GM18907 (cell line): ENCODE results near the gene SART1.

Experiments
- ATAC-seq: cut with Tn5 transposase; IDR thresholded peaks from one replicate; pipeline ENCODE4 v1.9.1; 2021; ENCODE audit warnings: mild to moderate bottlenecking, moderate library complexity; ENCODE audit not compliant: unreplicated experiment

SART1 gene

DNA sequence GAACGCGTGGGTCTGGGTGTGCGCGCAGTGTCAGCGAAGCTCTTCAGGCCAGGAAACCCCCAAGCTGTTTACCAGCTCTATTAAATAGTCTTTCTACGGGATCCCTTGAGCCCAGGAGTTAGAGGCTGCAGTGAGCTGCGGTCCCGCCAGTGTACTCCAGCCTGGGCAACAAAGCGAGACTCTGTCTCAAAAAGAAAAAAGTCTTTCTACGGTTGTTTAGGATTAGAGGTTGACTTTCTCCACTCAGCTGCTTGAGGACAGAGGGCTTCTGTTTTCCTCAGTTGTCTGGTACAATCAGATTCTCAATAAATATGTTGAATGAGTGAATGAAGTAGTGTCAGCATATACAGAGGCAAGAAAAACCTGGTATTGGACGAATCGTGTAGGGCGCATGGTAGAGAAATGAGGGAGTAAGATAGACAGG is 619 bp downstream of the SART1 start:
- ATAC-seq: no peak

GRCh38 chr11:65964906-65965305 is 3.4 kb downstream of the SART1 start:
- no peak for ATAC-seq

GRCh38 chr11:65965986-65966762 is 4.6 kb downstream of the SART1 start:
- ATAC-seq: no peak

- ATAC-seq: no peak
These were observed 5.9 kb downstream of the SART1 start for GRCh38 chr11:65967329-65967934.

DNA sequence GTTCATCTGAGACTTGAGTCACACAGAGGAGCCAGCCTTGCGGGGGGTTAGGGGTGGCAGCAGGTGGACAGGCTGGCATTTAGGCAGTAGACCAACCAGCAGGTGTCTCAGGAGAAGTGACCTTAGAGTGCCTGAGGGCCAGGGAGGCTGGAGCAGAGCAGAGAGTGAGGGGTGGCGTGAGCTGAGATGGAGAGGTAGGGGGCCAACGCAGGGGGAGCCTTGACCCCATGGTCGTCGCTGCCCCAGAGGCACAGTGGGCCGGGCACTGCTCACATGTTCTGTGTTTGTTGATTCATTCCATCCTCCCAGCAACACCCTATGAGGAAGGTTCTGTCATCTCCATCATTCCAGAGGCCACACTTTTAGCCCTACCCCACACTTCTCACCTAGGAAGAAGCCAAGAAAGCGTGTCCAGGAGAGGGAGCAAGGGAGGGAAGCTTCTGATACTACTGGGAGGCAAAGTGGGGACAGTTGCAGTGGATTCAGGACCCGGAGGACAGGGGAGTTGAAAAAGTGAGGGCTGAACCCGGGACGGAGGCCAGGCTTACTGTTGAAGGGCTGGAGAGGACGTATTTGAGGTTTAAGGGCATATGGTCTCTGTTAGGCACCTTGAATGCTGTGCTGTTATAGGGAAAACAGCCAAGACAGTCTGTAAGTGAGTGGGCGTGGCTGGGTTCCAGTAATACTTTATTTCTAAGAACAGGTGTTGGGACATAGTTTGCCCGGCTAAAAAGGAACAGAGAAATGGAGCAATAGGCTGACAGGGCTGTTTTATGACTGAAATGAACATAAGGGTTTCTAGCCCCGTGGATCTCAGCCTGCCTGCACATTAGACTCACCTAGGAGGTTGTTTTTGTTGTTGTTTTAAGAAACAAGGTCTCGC is 7.3 kb downstream of the SART1 start:
- no peak for ATAC-seq

DNA sequence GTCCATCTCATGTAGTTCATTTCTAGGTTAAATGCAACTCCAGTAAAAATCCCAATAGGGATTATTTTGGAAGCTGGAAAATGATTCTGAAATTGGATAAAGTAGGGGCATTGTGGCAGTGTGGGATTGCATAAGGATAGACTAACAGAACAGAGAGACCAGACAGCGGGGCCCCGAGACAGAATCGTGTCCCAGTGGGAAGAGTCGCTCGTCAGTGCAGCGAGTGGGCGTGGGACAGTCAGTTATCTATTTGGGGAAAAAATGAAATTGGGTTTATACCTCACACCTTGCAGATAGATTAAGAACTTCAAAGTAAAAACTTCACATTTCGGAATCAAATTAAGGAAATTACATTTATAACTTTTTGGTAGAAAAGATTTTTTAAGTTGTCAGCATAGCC is 10.6 kb downstream of the SART1 start:
- ATAC-seq: no peak

GRCh38 chr11:65973439-65974110 is 12.0 kb downstream of the SART1 start:
- ATAC-seq: no peak

- no peak for ATAC-seq
These were observed 14.2 kb downstream of the SART1 start for GRCh38 chr11:65975771-65976170.

DNA sequence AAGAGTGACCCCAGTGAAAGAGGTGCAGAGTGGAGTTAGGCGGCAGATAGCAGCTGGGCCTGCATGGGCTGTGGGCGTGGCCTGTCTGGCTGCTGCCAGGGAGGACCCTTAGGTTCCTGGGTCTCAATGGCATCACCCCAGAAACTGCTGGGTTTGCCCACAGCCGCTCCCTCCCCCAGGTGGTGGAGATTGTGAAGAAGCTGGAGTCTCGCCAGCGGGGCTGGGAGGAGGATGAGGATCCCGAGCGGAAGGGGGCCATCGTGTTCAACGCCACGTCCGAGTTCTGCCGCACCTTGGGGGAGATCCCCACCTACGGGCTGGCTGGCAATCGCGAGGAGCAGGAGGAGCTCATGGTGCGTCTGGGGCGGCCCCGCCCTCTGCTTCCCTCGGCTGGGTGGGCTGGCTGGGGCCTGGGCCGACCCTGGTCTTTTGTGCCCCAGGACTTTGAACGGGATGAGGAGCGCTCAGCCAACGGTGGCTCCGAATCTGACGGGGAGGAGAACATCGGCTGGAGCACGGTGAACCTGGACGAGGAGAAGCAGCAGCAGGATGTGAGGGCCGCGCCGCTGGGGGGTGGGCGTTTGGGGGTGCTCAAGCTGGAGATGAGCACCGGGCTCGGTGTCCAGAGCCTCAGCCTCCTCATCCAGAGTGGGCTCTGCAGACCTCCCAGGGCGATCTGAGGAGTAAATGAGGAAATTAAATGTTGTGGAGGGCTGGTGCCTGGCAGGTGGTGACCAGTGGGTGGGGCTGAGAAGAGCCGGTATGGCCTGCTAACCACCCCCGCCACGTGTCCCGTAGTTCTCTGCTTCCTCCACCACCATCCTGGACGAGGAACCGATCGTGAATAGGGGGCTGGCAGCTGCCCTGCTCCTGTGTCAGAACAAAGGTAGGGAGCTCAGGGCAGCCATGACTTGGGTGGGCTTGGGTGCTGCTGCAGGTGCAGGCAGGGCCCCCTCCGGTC is 15.0 kb downstream of the SART1 start:
- ATAC-seq: no peak

DNA sequence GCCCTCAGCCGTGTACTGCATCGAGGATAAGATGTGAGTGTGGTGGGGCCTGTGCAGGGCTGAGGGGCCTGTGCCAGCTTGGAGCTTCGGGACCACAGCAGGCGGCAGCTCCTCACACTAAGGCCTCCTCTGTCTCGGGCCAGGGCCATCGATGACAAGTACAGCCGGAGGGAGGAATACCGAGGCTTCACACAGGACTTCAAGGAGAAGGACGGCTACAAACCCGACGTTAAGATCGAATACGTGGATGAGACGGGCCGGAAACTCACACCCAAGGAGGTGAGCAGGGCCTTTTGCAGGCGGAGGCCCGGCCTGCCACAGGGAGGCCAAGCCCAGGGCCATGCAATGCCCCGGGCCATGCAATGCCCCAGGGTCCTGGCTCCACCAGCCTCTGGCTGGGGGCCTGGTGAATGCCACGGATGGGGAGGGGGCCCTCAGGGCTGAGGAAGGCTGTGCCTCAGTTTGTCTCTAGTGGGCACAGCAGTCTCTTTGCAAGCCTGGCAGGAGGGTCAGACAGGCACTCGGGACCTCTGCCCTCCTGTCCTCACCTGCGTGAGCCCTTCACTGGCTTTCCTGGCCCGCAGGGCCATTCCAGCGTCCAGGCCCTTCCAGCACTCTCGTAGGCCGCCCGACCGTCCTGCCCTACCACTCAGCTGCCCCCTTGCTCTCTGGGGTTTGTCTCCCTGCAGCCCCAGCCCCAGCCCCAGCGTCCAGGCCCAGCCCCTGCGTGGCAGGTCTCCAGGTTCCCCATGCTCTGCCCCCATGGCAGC is 16.3 kb downstream of the SART1 start:
- ATAC-seq: no peak

- ATAC-seq: no peak
These were observed 17.1 kb downstream of the SART1 start for GRCh38 chr11:65978391-65979238.

- no peak for ATAC-seq
These were observed 17.8 kb downstream of the SART1 start for GRCh38 chr11:65979261-65979759.

- no peak for ATAC-seq
These were observed 19.7 kb downstream of the SART1 start for GRCh38 chr11:65981101-65981740.

GRCh38 chr11:65981972-65982823 is 20.7 kb downstream of the SART1 start:
- no peak for ATAC-seq

DNA sequence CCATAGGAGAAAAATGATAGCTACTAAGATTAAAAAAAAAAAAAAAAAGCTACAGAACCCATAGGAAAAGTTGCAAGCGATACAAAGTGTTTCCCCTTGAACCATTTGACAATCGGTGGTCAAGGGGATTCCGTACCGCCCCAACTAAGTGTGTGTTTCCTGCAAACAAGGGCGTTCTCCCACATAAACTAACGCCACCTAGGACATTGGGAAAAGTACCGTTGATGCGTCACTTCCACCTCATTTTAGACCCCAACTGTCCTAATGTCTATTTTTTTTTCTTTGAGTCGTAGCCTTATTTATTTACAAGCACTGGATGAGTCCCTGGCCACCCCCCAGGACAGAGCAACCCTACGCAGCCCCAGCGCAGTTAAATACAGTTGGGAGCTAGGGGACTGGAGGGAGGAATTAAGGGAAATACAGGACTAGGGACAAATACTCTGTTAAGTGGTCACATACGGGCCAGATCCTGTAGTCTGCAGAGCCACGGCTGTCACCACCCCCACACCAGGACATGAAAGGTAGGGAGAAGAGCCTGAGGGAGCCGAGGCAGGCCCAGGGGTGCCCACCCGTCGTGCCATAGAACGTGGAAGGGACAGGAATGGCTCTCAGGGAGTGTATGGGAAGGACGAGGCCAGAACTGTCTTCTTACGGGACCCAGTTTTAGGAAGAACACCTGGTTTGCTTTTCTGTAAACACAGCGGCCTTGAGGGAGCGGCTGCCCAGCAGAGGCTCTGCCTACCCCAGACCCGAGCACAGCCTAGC is 21.5 kb downstream of the SART1 start:
- ATAC-seq: no peak

GRCh38 chr11:65983589-65983987 is 22.1 kb downstream of the SART1 start:
- no peak for ATAC-seq
